ENCODE results near the gene OSER1.

DNA sequence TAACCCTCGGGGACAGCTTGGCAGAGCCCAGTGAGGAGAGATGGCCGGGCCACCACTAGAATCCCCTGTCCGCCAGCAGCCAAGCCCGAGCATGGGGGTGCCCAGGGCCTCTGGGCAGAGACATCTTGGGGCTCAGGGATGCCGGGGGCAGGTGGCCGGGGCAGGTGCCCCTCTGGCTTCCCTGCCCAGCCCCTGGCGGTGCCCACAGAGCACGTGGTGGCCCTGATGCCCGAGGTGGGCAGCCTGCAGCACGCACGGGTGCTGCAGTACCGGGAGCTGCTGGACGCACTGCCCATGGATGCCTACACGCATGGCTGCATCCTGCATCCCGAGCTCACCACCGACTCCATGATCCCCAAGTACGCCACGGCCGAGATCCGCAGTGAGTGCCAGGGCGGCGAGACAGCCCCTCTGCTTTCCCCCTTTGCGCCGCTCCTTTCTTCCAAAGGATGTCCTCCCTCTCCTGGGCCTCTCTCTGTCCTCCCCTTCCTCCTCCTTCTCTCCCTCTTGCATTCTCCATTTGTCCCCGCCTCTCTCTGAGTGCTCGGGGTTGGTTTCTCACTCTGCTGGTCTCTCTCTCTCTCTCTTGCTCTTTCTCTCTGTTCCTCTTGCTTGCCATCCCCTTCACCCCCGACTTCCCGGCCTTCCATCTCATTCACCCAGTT lies 47.8 kb upstream of the OSER1 start:
- TF ChIP-seq, protein P1, sequence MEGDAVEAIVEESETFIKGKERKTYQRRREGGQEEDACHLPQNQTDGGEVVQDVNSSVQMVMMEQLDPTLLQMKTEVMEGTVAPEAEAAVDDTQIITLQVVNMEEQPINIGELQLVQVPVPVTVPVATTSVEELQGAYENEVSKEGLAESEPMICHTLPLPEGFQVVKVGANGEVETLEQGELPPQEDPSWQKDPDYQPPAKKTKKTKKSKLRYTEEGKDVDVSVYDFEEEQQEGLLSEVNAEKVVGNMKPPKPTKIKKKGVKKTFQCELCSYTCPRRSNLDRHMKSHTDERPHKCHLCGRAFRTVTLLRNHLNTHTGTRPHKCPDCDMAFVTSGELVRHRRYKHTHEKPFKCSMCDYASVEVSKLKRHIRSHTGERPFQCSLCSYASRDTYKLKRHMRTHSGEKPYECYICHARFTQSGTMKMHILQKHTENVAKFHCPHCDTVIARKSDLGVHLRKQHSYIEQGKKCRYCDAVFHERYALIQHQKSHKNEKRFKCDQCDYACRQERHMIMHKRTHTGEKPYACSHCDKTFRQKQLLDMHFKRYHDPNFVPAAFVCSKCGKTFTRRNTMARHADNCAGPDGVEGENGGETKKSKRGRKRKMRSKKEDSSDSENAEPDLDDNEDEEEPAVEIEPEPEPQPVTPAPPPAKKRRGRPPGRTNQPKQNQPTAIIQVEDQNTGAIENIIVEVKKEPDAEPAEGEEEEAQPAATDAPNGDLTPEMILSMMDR (IDR thresholded peaks at IDR 0.05), result no peak
- no peak for TF ChIP-seq EZH2 (IDR thresholded peaks at IDR 0.05)

All from neural progenitor cell (in vitro differentiated cells).